Lower leg skin (tissue), 4 donors: Measurements from ENCODE around the gene ZNF283. TPM values are rescaled to one million over a fixed set of nuclear protein-coding genes. Genes with fewer than 3 reads are reported as not detected.

Experiments
- DNase-seq, 2 donors: peaks; one replicate each; pipeline ENCODE4 v3.0.0-alpha.2; 2019; ENCODE audit warnings: low spot score in 2 of 2
- H3K4me3 ChIP-seq: fragments of 200-600 bp; sonication (generic); 2 replicates; pipeline ENCODE4 v1.5.1; 2017; ENCODE audit warnings: mild to moderate bottlenecking, low read depth; ENCODE audit not compliant: poor library complexity, severe bottlenecking
- POLR2A ChIP-seq, 2 donors: fragments of 450-650 bp; IDR thresholded peaks; one replicate each; pipeline ENCODE4 v1.6.1; 2016 to 2017; ENCODE audit warnings: antibody characterized with exemption in 2 of 2, mild to moderate bottlenecking in 1 of 2, moderate library complexity in 1 of 2
- WGBS, 2 donors: methylation state at CpG; one replicate each; pipeline ENCODE4 v1.1.5; 2018; 5-methylcytosine and 5-hydroxymethylcytosine counted together
- intact Hi-C: fragments of 100-400 bp; cut with DNase I; formaldehyde crosslinking; loops from one replicate; pipeline ENCODE4 v1.15.0; 2023; ENCODE audit warnings: low total_unique reads
- total RNA-seq, 4 donors: library from RNA; depleted of rRNA; stranded (reverse); fragments of >200 nt; gene quantifications; one replicate each; pipeline ENCODE4 v1.1.0, GENCODE V29; 2016
- TF ChIP-seq, protein P1 (sequence below), 3 donors: fragments of 450-650 bp; IDR thresholded peaks; one replicate each; pipeline ENCODE4 v1.5.1; 2016; ENCODE audit warnings: antibody characterized with exemption in 3 of 3, mild to moderate bottlenecking in 3 of 3, moderate library complexity in 2 of 3

Gene ZNF283
- total RNA-seq, 4 donors from 2014 or later = 4.3 to 9.6 (median 6.3) TPM

DNA sequence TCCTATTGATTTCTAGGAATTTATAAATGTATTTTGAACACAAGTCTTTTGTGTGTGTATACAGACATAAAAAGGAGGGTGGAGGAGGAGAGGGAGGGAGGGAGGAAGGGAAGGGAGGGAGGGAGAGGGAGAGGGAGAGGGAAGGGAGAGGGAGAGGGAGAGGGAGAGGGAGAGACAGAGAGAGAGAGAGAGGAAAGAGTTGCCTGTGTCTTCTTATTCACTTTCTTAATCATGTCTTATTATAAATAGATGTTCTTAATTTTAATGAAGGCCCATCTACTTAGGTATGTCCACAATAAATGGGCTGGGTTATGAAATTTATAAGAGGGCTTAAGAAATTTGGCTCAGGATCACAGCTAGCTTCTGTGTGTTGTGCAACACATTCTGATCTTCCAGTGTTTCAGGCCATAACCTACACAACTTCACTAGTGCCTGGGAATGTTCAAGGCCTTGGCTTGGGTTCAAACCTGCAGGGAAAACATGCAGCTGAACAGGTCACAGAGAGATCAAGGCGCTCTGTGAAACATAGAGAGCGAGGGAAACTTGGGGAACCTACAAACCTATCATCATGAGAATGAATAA, 68.7 kb downstream of the ZNF283 start:
- H3K4me3 ChIP-seq = no peak overlapping the region
- intact Hi-C loops = no loop called here
- DNase-seq = no peak
- TF ChIP-seq POLR2A (IDR thresholded peaks at IDR 0.05) = no peak
- TF ChIP-seq, protein P1, sequence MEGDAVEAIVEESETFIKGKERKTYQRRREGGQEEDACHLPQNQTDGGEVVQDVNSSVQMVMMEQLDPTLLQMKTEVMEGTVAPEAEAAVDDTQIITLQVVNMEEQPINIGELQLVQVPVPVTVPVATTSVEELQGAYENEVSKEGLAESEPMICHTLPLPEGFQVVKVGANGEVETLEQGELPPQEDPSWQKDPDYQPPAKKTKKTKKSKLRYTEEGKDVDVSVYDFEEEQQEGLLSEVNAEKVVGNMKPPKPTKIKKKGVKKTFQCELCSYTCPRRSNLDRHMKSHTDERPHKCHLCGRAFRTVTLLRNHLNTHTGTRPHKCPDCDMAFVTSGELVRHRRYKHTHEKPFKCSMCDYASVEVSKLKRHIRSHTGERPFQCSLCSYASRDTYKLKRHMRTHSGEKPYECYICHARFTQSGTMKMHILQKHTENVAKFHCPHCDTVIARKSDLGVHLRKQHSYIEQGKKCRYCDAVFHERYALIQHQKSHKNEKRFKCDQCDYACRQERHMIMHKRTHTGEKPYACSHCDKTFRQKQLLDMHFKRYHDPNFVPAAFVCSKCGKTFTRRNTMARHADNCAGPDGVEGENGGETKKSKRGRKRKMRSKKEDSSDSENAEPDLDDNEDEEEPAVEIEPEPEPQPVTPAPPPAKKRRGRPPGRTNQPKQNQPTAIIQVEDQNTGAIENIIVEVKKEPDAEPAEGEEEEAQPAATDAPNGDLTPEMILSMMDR (IDR thresholded peaks at IDR 0.05) = no peak
- 74 to 82% methylated on average over 2 of the region's 2 CpGs for WGBS, 2 donors

Other genes starting within 250 kb of the ZNF283 start
- gene IRGQ, start 231.2 kb upstream of the ZNF283 start, total RNA-seq = 10 to 100 TPM; 17.4 to 38.9 (median 21.7) TPM
- 10 to 100 TPM in 3 of 4 donors, 1 to 10 TPM in 1; 4.8 to 16.8 (median 14.3) TPM for gene ZNF576, start 230.7 kb upstream of the ZNF283 start, total RNA-seq
- under 1 TPM; 0.15 to 0.27 (median 0.17) TPM for gene SRRM5, start 215.2 kb upstream of the ZNF283 start, total RNA-seq
- gene ZNF428, start 207.7 kb upstream of the ZNF283 start, total RNA-seq = 10 to 100 TPM in 3 of 4 donors, 1 to 10 TPM in 1; 5.3 to 27.3 (median 15.1) TPM
- gene CADM4, start 187.5 kb upstream of the ZNF283 start, total RNA-seq = 10 to 100 TPM; 22.3 to 56.0 (median 29.6) TPM
- gene PLAUR, start 157.2 kb upstream of the ZNF283 start, total RNA-seq = 10 to 100 TPM in 1 of 4 donors, 1 to 10 TPM in 3; 4.1 to 11.1 (median 9.0) TPM
- not detected for gene IRGC, start 111.2 kb upstream of the ZNF283 start, total RNA-seq
- 10 to 100 TPM; 18.0 to 27.6 (median 23.5) TPM for gene SMG9, start 72.4 kb upstream of the ZNF283 start, total RNA-seq
- gene KCNN4, start 46.3 kb upstream of the ZNF283 start, total RNA-seq = 10 to 100 TPM; 19.9 to 69.5 (median 49.2) TPM
- 100 to 1,000 TPM in 2 of 4 donors, 10 to 100 TPM in 2; 93.8 to 231 (median 117) TPM for gene LYPD5, start 24.9 kb upstream of the ZNF283 start, total RNA-seq
- 1 to 10 TPM in 3 of 4 donors, under 1 TPM in 1; 0.71 to 4.5 (median 2.5) TPM for gene ZNF404, start 56.6 kb downstream of the ZNF283 start, total RNA-seq
- gene ZNF45, start 108.0 kb downstream of the ZNF283 start, total RNA-seq = 10 to 100 TPM in 3 of 4 donors, 1 to 10 TPM in 1; 7.8 to 13.1 (median 11.2) TPM
- gene ZNF221, start 123.9 kb downstream of the ZNF283 start, total RNA-seq = 1 to 10 TPM; 2.5 to 4.3 (median 3.6) TPM
- gene ZNF155, start 156.9 kb downstream of the ZNF283 start, total RNA-seq = 10 to 100 TPM in 1 of 4 donors, 1 to 10 TPM in 3; 5.9 to 10.3 (median 8.6) TPM
- gene ZNF230, start 175.6 kb downstream of the ZNF283 start, total RNA-seq = 10 to 100 TPM in 1 of 4 donors, 1 to 10 TPM in 3; 3.1 to 10.6 (median 3.7) TPM
- 1 to 10 TPM; 1.1 to 6.1 (median 2.6) TPM for gene ZNF222, start 198.1 kb downstream of the ZNF283 start, total RNA-seq
- gene ZNF223, start 224.7 kb downstream of the ZNF283 start, total RNA-seq = 1 to 10 TPM; 4.8 to 9.7 (median 6.7) TPM
- gene ZNF284, start 244.8 kb downstream of the ZNF283 start, total RNA-seq = 1 to 10 TPM; 2.6 to 3.4 (median 3.0) TPM